Measurements from ENCODE around the gene NELFA.

The NELFA gene

DNA sequence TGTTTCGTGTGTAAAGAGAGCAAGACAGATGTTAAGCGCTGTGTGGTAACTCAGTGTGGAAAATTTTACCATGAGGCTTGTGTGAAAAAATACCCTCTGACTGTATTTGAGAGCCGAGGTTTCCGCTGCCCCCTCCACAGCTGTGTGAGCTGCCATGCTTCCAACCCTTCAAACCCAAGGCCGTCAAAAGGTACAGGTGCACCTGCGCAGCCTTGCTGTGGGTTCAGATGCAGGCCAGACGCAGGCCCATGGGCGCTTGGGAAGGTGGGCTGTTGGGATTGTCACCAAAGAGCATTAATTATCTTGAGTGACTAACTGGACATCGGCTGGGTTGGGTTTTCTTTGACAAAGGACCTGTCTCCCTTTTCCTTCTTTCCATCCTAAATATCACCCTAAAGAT lies 55.4 kb downstream of the NELFA start:
- peaks cover 0 to 4% (median 0%) of the 10 kb centered on the region in 5 donors for H3K4me1 ChIP-seq (ENCODE audit: control insufficient read depth in 5 of 5, insufficient read depth in 5 of 5, low read length in 5 of 5)
- H3K9me3 ChIP-seq (ENCODE audit: control insufficient read depth in 5 of 5, low read length in 5 of 5) = no peaks in the 10 kb centered on the region
- H3K27ac ChIP-seq (ENCODE audit: low read depth, low read length) = no peak overlapping the region
- no peaks in the 10 kb centered on the region for H3K27me3 ChIP-seq (ENCODE audit: control insufficient read depth in 5 of 5, insufficient read depth in 4 of 5, low read length in 5 of 5)
- no peak overlapping the region for H3K4me3 ChIP-seq (ENCODE audit: low read depth in 1 of 5, low read length in 5 of 5)
- no peak overlapping the region for H3K9ac ChIP-seq (ENCODE audit: low read length in 5 of 5)
- H3K36me3 ChIP-seq (ENCODE audit: control insufficient read depth in 5 of 5, insufficient read depth in 5 of 5, low read length in 5 of 5) = peaks cover 0 to 64% (median 52%) of the 10 kb centered on the region in 5 donors

GRCh38 chr4:1952719-1953118 lies 56.1 kb downstream of the NELFA start:
- peaks cover 0 to 64% (median 51%) of the 10 kb centered on the region in 5 donors for H3K36me3 ChIP-seq (ENCODE audit: control insufficient read depth in 5 of 5, insufficient read depth in 5 of 5, low read length in 5 of 5)
- H3K4me3 ChIP-seq (ENCODE audit: low read depth in 1 of 5, low read length in 5 of 5) = no peak overlapping the region
- no peak overlapping the region for H3K27ac ChIP-seq (ENCODE audit: low read depth, low read length)
- peaks cover 0 to 4% (median 0%) of the 10 kb centered on the region in 5 donors for H3K4me1 ChIP-seq (ENCODE audit: control insufficient read depth in 5 of 5, insufficient read depth in 5 of 5, low read length in 5 of 5)
- no peaks in the 10 kb centered on the region for H3K9me3 ChIP-seq (ENCODE audit: control insufficient read depth in 5 of 5, low read length in 5 of 5)
- no peaks in the 10 kb centered on the region for H3K27me3 ChIP-seq (ENCODE audit: control insufficient read depth in 5 of 5, insufficient read depth in 4 of 5, low read length in 5 of 5)
- H3K9ac ChIP-seq (ENCODE audit: low read length in 5 of 5) = no peak overlapping the region

GRCh38 chr4:1952058-1952700 lies 56.6 kb downstream of the NELFA start:
- Histone ChIP-seq H3K4me3 (ENCODE audit: low read depth in 1 of 5, low read length in 5 of 5) (no peak overlapping the region), H3K36me3 (ENCODE audit: control insufficient read depth in 5 of 5, insufficient read depth in 5 of 5, low read length in 5 of 5) (peaks cover 0 to 61% (median 48%) of the 10 kb centered on the region in 5 donors), H3K9me3 (ENCODE audit: control insufficient read depth in 5 of 5, low read length in 5 of 5) (no peaks in the 10 kb centered on the region), H3K4me1 (ENCODE audit: control insufficient read depth in 5 of 5, insufficient read depth in 5 of 5, low read length in 5 of 5) (peaks cover 0 to 4% (median under 1%) of the 10 kb centered on the region in 5 donors), H3K27ac (ENCODE audit: low read depth, low read length) (no peak overlapping the region), H3K27me3 (ENCODE audit: control insufficient read depth in 5 of 5, insufficient read depth in 4 of 5, low read length in 5 of 5) (no peaks in the 10 kb centered on the region), H3K9ac (ENCODE audit: low read length in 5 of 5) (no peak overlapping the region)

GRCh38 chr4:1950369-1950768 lies 58.4 kb downstream of the NELFA start:
- Histone ChIP-seq H3K4me3 (ENCODE audit: low read depth in 1 of 5, low read length in 5 of 5) (no peak overlapping the region), H3K27ac (ENCODE audit: low read depth, low read length) (no peak overlapping the region), H3K36me3 (ENCODE audit: control insufficient read depth in 5 of 5, insufficient read depth in 5 of 5, low read length in 5 of 5) (peaks cover 0 to 51% (median 38%) of the 10 kb centered on the region in 5 donors), H3K9me3 (ENCODE audit: control insufficient read depth in 5 of 5, low read length in 5 of 5) (no peaks in the 10 kb centered on the region), H3K27me3 (ENCODE audit: control insufficient read depth in 5 of 5, insufficient read depth in 4 of 5, low read length in 5 of 5) (no peaks in the 10 kb centered on the region), H3K9ac (ENCODE audit: low read length in 5 of 5) (no peak overlapping the region), H3K4me1 (ENCODE audit: control insufficient read depth in 5 of 5, insufficient read depth in 5 of 5, low read length in 5 of 5) (peaks cover 0 to 10% (median 7%) of the 10 kb centered on the region in 5 donors)

GRCh38 chr4:1948892-1949436 lies 59.8 kb downstream of the NELFA start:
- Histone ChIP-seq H3K9me3 (ENCODE audit: control insufficient read depth in 5 of 5, low read length in 5 of 5) (no peaks in the 10 kb centered on the region), H3K27ac (ENCODE audit: low read depth, low read length) (no peak overlapping the region), H3K9ac (ENCODE audit: low read length in 5 of 5) (no peak overlapping the region), H3K36me3 (ENCODE audit: control insufficient read depth in 5 of 5, insufficient read depth in 5 of 5, low read length in 5 of 5) (peaks cover 0 to 42% (median 27%) of the 10 kb centered on the region in 5 donors), H3K4me1 (ENCODE audit: control insufficient read depth in 5 of 5, insufficient read depth in 5 of 5, low read length in 5 of 5) (peaks cover 0 to 15% (median 7%) of the 10 kb centered on the region in 5 donors), H3K4me3 (ENCODE audit: low read depth in 1 of 5, low read length in 5 of 5) (no peak overlapping the region), H3K27me3 (ENCODE audit: control insufficient read depth in 5 of 5, insufficient read depth in 4 of 5, low read length in 5 of 5) (no peaks in the 10 kb centered on the region)

GRCh38 chr4:1948232-1948631 lies 60.5 kb downstream of the NELFA start:
- Histone ChIP-seq H3K27me3 (ENCODE audit: control insufficient read depth in 5 of 5, insufficient read depth in 4 of 5, low read length in 5 of 5) (no peaks in the 10 kb centered on the region), H3K9me3 (ENCODE audit: control insufficient read depth in 5 of 5, low read length in 5 of 5) (no peaks in the 10 kb centered on the region), H3K4me1 (ENCODE audit: control insufficient read depth in 5 of 5, insufficient read depth in 5 of 5, low read length in 5 of 5) (peaks cover 0 to 15% (median 7%) of the 10 kb centered on the region in 5 donors), H3K27ac (ENCODE audit: low read depth, low read length) (no peak overlapping the region), H3K4me3 (ENCODE audit: low read depth in 1 of 5, low read length in 5 of 5) (no peak overlapping the region), H3K36me3 (ENCODE audit: control insufficient read depth in 5 of 5, insufficient read depth in 5 of 5, low read length in 5 of 5) (peaks cover 0 to 43% (median 23%) of the 10 kb centered on the region in 5 donors), H3K9ac (ENCODE audit: low read length in 5 of 5) (no peak overlapping the region)

DNA sequence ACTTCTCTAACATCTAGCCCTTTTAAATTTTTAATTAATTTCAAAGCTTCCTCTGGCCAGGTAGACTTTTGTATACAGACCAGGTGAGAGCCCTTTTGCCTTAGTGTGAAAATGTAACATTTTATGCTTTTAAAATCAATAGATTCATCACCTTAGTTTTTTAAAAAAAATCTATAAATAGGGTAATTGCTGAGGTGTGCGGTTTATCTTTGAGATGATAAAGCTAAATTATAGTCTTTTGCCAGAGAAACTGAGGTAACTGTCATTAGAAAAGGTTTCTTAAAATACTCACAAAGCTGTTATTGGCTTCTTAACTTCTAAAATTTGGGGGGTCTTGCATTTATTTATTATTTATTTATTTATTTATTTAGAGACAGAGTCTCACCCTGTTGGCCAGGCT lies 62.9 kb downstream of the NELFA start:
- no peak overlapping the region for H3K9ac ChIP-seq (ENCODE audit: low read length in 5 of 5)
- H3K36me3 ChIP-seq (ENCODE audit: control insufficient read depth in 5 of 5, insufficient read depth in 5 of 5, low read length in 5 of 5) = peaks cover 3 to 37% (median 18%) of the 10 kb centered on the region in 5 donors
- H3K27ac ChIP-seq (ENCODE audit: low read depth, low read length) = no peak overlapping the region
- no peak overlapping the region for H3K4me3 ChIP-seq (ENCODE audit: low read depth in 1 of 5, low read length in 5 of 5)
- H3K27me3 ChIP-seq (ENCODE audit: control insufficient read depth in 5 of 5, insufficient read depth in 4 of 5, low read length in 5 of 5) = no peaks in the 10 kb centered on the region
- peaks cover 0 to 15% (median 7%) of the 10 kb centered on the region in 5 donors for H3K4me1 ChIP-seq (ENCODE audit: control insufficient read depth in 5 of 5, insufficient read depth in 5 of 5, low read length in 5 of 5)
- H3K9me3 ChIP-seq (ENCODE audit: control insufficient read depth in 5 of 5, low read length in 5 of 5) = no peaks in the 10 kb centered on the region

- H3K27ac ChIP-seq (ENCODE audit: low read depth, low read length) = no peak overlapping the region
- H3K27me3 ChIP-seq (ENCODE audit: control insufficient read depth in 5 of 5, insufficient read depth in 4 of 5, low read length in 5 of 5) = no peaks in the 10 kb centered on the region
- H3K9ac ChIP-seq (ENCODE audit: low read length in 5 of 5) = no peak overlapping the region
- peaks cover 0 to 15% (median 7%) of the 10 kb centered on the region in 5 donors for H3K4me1 ChIP-seq (ENCODE audit: control insufficient read depth in 5 of 5, insufficient read depth in 5 of 5, low read length in 5 of 5)
- no peaks in the 10 kb centered on the region for H3K9me3 ChIP-seq (ENCODE audit: control insufficient read depth in 5 of 5, low read length in 5 of 5)
- no peak overlapping the region for H3K4me3 ChIP-seq (ENCODE audit: low read depth in 1 of 5, low read length in 5 of 5)
- peaks cover 3 to 42% (median 23%) of the 10 kb centered on the region in 5 donors for H3K36me3 ChIP-seq (ENCODE audit: control insufficient read depth in 5 of 5, insufficient read depth in 5 of 5, low read length in 5 of 5)
Measured at GRCh38 chr4:1945124-1945895, 63.5 kb downstream of the NELFA start.

DNA sequence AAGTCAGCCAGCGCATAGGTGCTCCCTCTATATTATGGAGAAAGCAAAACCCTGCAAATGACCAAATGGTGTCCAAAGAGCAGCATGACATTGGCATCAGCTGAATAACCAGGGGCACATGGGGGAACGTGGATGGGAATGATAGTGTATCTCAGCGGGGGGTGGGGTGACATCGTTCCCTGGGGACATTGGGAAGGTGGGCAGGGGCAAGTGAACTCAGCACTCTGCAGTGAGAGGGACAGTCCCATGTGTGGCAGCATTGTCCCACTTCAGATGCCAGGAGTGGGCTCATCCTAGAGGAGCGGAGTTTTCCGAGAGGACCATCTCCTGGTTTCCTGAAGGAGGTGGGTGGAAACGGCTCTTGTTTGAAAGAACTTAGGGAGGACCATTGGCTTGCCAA lies 64.8 kb downstream of the NELFA start:
- Histone ChIP-seq H3K4me1 (ENCODE audit: control insufficient read depth in 5 of 5, insufficient read depth in 5 of 5, low read length in 5 of 5) (peaks cover 0 to 13% (median 7%) of the 10 kb centered on the region in 5 donors), H3K4me3 (ENCODE audit: low read depth in 1 of 5, low read length in 5 of 5) (no peak overlapping the region), H3K27me3 (ENCODE audit: control insufficient read depth in 5 of 5, insufficient read depth in 4 of 5, low read length in 5 of 5) (no peaks in the 10 kb centered on the region), H3K27ac (ENCODE audit: low read depth, low read length) (no peak overlapping the region), H3K36me3 (ENCODE audit: control insufficient read depth in 5 of 5, insufficient read depth in 5 of 5, low read length in 5 of 5) (peaks cover 3 to 52% (median 34%) of the 10 kb centered on the region in 5 donors), H3K9me3 (ENCODE audit: control insufficient read depth in 5 of 5, low read length in 5 of 5) (no peaks in the 10 kb centered on the region), H3K9ac (ENCODE audit: low read length in 5 of 5) (no peak overlapping the region)

DNA sequence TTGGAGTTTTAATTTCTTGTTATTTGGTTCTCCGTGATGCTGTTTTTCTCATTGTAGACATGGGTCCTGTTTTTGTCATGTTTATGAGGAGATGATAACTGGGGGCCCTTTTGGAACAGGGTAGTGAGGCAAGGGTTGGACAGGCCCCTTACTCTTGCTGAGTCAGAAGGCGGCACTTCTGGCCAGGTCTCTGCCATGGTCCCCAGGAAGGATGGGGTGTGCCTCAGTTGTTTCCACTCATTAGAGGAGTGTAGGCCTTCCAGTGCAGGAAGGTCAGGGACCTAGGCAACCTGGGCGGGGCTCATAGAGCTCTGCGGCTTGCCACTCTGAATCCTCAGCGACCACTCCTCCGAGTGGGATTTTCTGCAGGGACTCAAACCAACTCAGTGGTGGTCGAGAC lies 68.2 kb downstream of the NELFA start:
- no peaks in the 10 kb centered on the region for H3K27me3 ChIP-seq (ENCODE audit: control insufficient read depth in 5 of 5, insufficient read depth in 4 of 5, low read length in 5 of 5)
- H3K36me3 ChIP-seq (ENCODE audit: control insufficient read depth in 5 of 5, insufficient read depth in 5 of 5, low read length in 5 of 5) = peaks cover 3 to 55% (median 41%) of the 10 kb centered on the region in 5 donors
- H3K9me3 ChIP-seq (ENCODE audit: control insufficient read depth in 5 of 5, low read length in 5 of 5) = no peaks in the 10 kb centered on the region
- H3K4me1 ChIP-seq (ENCODE audit: control insufficient read depth in 5 of 5, insufficient read depth in 5 of 5, low read length in 5 of 5) = peaks cover 0 to 7% (median 0%) of the 10 kb centered on the region in 5 donors
- H3K27ac ChIP-seq (ENCODE audit: low read depth, low read length) = no peak overlapping the region
- no peak overlapping the region for H3K4me3 ChIP-seq (ENCODE audit: low read depth in 1 of 5, low read length in 5 of 5)
- no peak overlapping the region for H3K9ac ChIP-seq (ENCODE audit: low read length in 5 of 5)

Data from subcutaneous abdominal adipose tissue (tissue), 5 donors.